GM12872 (cell line): ENCODE results near the gene ADAMTS17.

ENCODE experiments used
- CTCF ChIP-seq: IDR thresholded peaks from 3 replicates; pipeline ENCODE4 v1.5.1; 2011; ENCODE audit warnings: low read depth, mild to moderate bottlenecking, low read length, moderate library complexity; ENCODE audit not compliant: insufficient read depth

Gene ADAMTS17

GRCh38 chr15:100020189-100020588 is 321.6 kb downstream of the ADAMTS17 start:
- no peak for TF ChIP-seq CTCF

DNA sequence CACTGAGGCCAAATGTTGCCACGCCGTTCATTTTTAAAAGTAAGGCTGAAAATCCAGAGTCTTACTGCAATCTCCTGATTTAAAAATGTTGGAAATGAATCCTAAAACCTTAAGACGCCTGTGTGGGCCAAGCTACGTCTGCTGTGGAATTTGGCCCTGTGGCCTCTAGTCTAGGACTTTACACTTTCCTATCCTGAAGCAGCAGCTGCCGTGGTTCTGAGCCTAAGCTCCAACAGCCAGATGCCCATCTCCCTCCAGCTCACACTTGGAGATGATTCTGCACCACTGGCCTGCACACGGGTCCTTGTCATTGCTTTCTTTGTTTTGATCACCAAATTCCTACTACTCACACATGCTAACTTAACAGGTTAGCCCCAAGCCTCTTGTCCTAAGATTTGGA is 322.2 kb downstream of the ADAMTS17 start:
- TF ChIP-seq CTCF: no peak

GRCh38 chr15:100018191-100018590 is 323.6 kb downstream of the ADAMTS17 start:
- no peak for TF ChIP-seq CTCF

GRCh38 chr15:100017140-100017539 is 324.6 kb downstream of the ADAMTS17 start:
- TF ChIP-seq CTCF: no peak

- TF ChIP-seq CTCF: no peak
Observed at GRCh38 chr15:100016632-100017031, 325.1 kb downstream of the ADAMTS17 start.

DNA sequence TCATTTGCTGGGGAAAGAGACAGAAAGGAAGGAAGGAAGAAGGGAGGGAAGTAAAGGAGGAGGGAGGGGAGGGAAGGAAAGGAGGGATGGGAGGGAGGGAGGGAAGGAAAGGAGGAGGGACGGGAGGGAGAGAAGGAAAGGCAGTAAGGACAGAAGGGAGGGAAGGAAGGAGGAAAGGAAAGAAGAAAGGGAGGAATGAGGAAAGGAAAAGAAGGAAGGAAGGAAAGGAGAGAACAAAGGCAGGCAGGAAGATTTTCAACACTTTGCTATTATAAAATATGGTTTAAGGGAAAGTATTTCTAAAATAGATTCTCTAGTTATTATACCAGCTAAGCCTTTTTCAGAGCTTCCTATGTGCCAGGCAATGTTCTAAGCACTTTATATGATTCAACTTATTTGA is 330.5 kb downstream of the ADAMTS17 start:
- TF ChIP-seq CTCF: no peak

GRCh38 chr15:100009372-100009771 is 332.4 kb downstream of the ADAMTS17 start:
- no peak for TF ChIP-seq CTCF

- TF ChIP-seq CTCF: no peak
Observed at GRCh38 chr15:100008258-100008657, 333.5 kb downstream of the ADAMTS17 start.
